ENCODE measurements around the gene MRLN. TPM values are rescaled to one million over a fixed set of nuclear protein-coding genes. Genes with fewer than 3 reads are reported as not detected.

Gene MRLN
- total and polyA plus RNA-seq, 10 of the 15 experiments (the other 5 are each of a cell fraction or from before 2014, with no cell fraction given): 0.19 TPM; not detected in 9

- no peaks in the 10 kb centered on the region for H4K20me1 ChIP-seq (ENCODE audit: control insufficient read depth, insufficient read depth)
- no peak overlapping the region for H3K27ac ChIP-seq (ENCODE audit: control insufficient read depth, insufficient read depth)
- no peak overlapping the region for H2AFZ ChIP-seq (ENCODE audit: control insufficient read depth, low read depth, low read length)
- no peaks in the 10 kb centered on the region for H3K9me3 ChIP-seq (replicated peaks; ENCODE audit: control insufficient read depth, insufficient read depth, low read length)
- RAD21 ChIA-PET (ENCODE audit: unreplicated experiment): interaction anchor here (1.0 kb wide), 1 partner anchor 113 kb away, joined by 3 read pairs; the partner anchor contains the start of gene CCDC6
- peaks cover 6 to 15% of the 10 kb centered on the region in 2 experiments; a peak in 3 of 4 replicates for H3K36me3 ChIP-seq (ENCODE audit: control insufficient read depth in 2 of 2, insufficient read depth in 2 of 2, low read length in 1 of 2)
- no peak for DNase-seq (ENCODE audit: low read depth, low spot score)
- FAIRE-seq: no peak
- SMC1A ChIA-PET (ENCODE audit: uncharacterized antibody, unreplicated experiment): no interaction called here
- H3K27me3 ChIP-seq (replicated peaks in 1 of 2; ENCODE audit: control insufficient read depth in 2 of 2, insufficient read depth in 2 of 2, low read length in 1 of 2): no peaks in the 10 kb centered on the region
- intact Hi-C loops (cut with micrococcal nuclease; ENCODE audit: unreplicated experiment): no loop called here
- 93% methylated on average over 13 of the region's 13 CpGs for WGBS (ENCODE audit: insufficient coverage, insufficient replicate concordance, low lambda C conversion rate, missing lambda C conversion rate)
- CTCF ChIA-PET: interaction anchor here (1.3 kb wide), 1 partner anchor 1010 kb away, joined by 3 read pairs; no protein-coding TSS in a partner anchor
- BruUV-seq (replicated peaks): no TSS peak
- H3K4me2 ChIP-seq (ENCODE audit: control insufficient read depth, insufficient read depth): no peak overlapping the region
- no peak overlapping the region for H3K4me3 ChIP-seq
- in situ Hi-C loops (cut with MboI): no loop called here
- no peaks in the 10 kb centered on the region for H3K79me2 ChIP-seq (ENCODE audit: control insufficient read depth, insufficient read depth, low read length)
- no peak overlapping the region for H3K9ac ChIP-seq (ENCODE audit: control insufficient read depth, insufficient read depth, low read length)
- POLR2A ChIA-PET: interaction anchor here (1.0 kb wide), 1 partner anchor 31 kb away, joined by 3 read pairs; no protein-coding TSS in a partner anchor
- no peaks in the 10 kb centered on the region for H3K4me1 ChIP-seq (ENCODE audit: control insufficient read depth, insufficient read depth, low read length)
- no peak for ATAC-seq
- TF ChIP-seq ZSCAN29 (IDR thresholded peaks at IDR 0.05) (no peak), YY1 (IDR thresholded peaks at IDR 0.05; ENCODE audit: low read depth, low read length) (no peak), BRCA1 (IDR thresholded peaks at IDR 0.05; ENCODE audit: low read depth, low read length) (no peak), MTA2 (IDR thresholded peaks at IDR 0.05; ENCODE audit: low read depth) (no peak), BHLHE40 (IDR thresholded peaks at IDR 0.05; ENCODE audit: borderline replicate concordance in 1 of 2, low read depth in 2 of 2, low read length in 1 of 2) (no peak), HSF1 (IDR thresholded peaks at IDR 0.05; ENCODE audit: low read depth, low read length) (no peak), TAF1 (IDR thresholded peaks at IDR 0.05; ENCODE audit: borderline replicate concordance, low read depth, low read length) (no peak), CREM (IDR thresholded peaks at IDR 0.05; ENCODE audit: low read depth) (no peak), RUNX3 (IDR thresholded peaks at IDR 0.05; ENCODE audit: low read length) (no peak), CEBPZ (IDR thresholded peaks at IDR 0.05; ENCODE audit: low read depth, low read length) (no peak), GATAD2B (conservative IDR thresholded peaks at IDR 0.05; ENCODE audit: low read depth) (no peak), NR2C1 (IDR thresholded peaks at IDR 0.05) (no peak), ZBTB4 (CRISPR knock-in tag; IDR thresholded peaks at IDR 0.05) (no peak), YBX1 (IDR thresholded peaks at IDR 0.05) (no peak), SKIL (IDR thresholded peaks at IDR 0.05; ENCODE audit: low read depth, poor library complexity, severe bottlenecking) (no peak)
Observed at GRCh38 chr10:59792812-59793211, 39.6 kb upstream of the MRLN start.

Data from GM12878 (cell line).